22Rv1 (cell line): ENCODE results near the gene PDIK1L.

Source experiments
- ZFX ChIP-seq: fragments of 450-650 bp; IDR thresholded peaks from 2 replicates; pipeline ENCODE4 v1.6.1; 2017; ENCODE audit warnings: antibody characterized with exemption, borderline replicate concordance
- TF ChIP-seq, protein P1 (sequence below): fragments of 450-650 bp; IDR thresholded peaks from 2 replicates; pipeline ENCODE4 v1.5.1; 2017; ENCODE audit warnings: mild to moderate bottlenecking

- TF ChIP-seq, protein P1, sequence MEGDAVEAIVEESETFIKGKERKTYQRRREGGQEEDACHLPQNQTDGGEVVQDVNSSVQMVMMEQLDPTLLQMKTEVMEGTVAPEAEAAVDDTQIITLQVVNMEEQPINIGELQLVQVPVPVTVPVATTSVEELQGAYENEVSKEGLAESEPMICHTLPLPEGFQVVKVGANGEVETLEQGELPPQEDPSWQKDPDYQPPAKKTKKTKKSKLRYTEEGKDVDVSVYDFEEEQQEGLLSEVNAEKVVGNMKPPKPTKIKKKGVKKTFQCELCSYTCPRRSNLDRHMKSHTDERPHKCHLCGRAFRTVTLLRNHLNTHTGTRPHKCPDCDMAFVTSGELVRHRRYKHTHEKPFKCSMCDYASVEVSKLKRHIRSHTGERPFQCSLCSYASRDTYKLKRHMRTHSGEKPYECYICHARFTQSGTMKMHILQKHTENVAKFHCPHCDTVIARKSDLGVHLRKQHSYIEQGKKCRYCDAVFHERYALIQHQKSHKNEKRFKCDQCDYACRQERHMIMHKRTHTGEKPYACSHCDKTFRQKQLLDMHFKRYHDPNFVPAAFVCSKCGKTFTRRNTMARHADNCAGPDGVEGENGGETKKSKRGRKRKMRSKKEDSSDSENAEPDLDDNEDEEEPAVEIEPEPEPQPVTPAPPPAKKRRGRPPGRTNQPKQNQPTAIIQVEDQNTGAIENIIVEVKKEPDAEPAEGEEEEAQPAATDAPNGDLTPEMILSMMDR = no peak
- no peak for TF ChIP-seq ZFX
Observed at GRCh38 chr1:26164861-26165842, 53.5 kb downstream of the PDIK1L start.
